G401 (cell line): ENCODE results near the gene SCAND1. TPM values are rescaled to one million over a fixed set of nuclear protein-coding genes. Genes with fewer than 3 reads are reported as not detected.
"Not testable (repeated sequence)": the region's sequence is repeated elsewhere in the genome, so short reads cannot be mapped to it uniquely, and the experiment has no call there.

Source experiments
- DNase-seq: peaks from one replicate; pipeline ENCODE4 v3.0.0-alpha.2; 2015; ENCODE audit warnings: low spot score
- in situ Hi-C: cut with HindIII; loops from 2 replicates; pipeline ENCODE4 v1.10.0; 2016; ENCODE audit warnings: low sequenced_read_pairs, mixed read lengths
- total RNA-seq: library from RNA; depleted of rRNA; stranded (reverse); fragments of >200 nt; shearing (Covaris generic); gene quantifications from 2 replicates; pipeline ENCODE4 v1.2.3, GENCODE V29; 2014; rRNA removed

The SCAND1 gene
- 83.0 and 147 TPM in 2 replicates for total RNA-seq

- peak; percentile 98 for DNase-seq
- in situ Hi-C loops: no loop called here
Observed at GRCh38 chr20:35954200-35954906, at the start of gene SCAND1. Gene SCAND1, minus strand, starts transcription at chr20:35954502. Its CDS starts 218 bp downstream, at chr20:35954284.

- in situ Hi-C loops: no loop called here
- DNase-seq: no peak
Observed at GRCh38 chr20:36004045-36004444, 49.7 kb upstream of the SCAND1 start.

DNA sequence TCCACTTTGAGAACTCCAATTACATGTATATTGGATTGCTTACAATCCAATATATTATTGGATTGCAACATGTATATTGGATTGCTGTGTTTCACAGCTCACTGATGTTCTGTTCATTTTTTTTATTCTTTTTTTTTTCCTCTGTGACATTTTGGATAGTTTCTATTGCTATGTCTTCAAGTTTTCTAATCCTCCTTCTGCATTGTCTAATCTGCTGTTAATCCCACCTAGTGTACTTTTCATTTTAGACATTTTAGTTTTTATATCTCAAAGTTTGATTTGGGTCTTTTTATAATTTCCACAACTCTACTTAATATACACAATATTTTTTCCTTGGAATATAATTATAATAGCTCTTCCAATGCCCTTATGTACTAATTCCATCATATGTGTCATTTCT is 48.6 kb upstream of the SCAND1 start:
- in situ Hi-C loops: no loop called here
- no peak for DNase-seq

- DNase-seq, in situ Hi-C loops: not testable (repeated sequence)
Observed at GRCh38 chr20:36001331-36001730, 47.0 kb upstream of the SCAND1 start.

- DNase-seq, in situ Hi-C loops: not testable (repeated sequence)
Observed at GRCh38 chr20:35996492-35996891, 42.2 kb upstream of the SCAND1 start.

GRCh38 chr20:35994994-35995453 is 40.7 kb upstream of the SCAND1 start:
- DNase-seq: peak; percentile 82
- in situ Hi-C loops: no loop called here

- in situ Hi-C loops: no loop called here
- DNase-seq: peak; percentile 81
Observed at GRCh38 chr20:35992713-35993335, 38.5 kb upstream of the SCAND1 start.

- in situ Hi-C loops: no loop called here
Observed at GRCh38 chr20:35991142-35991771, 37.0 kb upstream of the SCAND1 start.

DNA sequence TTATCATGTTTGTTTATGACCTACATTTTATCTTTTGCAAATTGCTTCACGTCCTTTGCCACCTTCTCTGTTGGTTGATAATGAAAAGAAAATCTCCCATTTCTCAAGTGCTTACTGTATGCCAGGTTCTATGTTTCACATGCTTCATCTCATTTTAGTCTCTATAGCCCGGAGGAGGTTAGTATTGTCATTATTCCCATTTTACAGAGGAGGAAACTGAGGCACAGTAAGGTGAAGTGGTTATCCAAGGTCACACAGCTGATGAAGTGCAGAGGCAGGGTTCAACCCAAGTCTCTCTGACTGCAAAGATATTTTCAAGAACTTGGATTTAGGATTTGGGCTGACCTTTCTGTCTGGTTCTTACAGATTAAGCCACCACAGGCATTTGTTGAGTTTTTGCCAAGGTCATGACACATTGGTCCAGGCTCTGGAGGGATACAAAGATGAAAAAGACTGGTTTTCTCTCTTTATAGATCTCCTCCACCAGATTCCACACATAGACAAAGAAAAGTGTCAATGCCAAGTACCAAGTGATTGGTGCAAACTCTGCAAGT is 34.7 kb upstream of the SCAND1 start:
- in situ Hi-C loops: no loop called here
- DNase-seq: no peak

More at GRCh38 chr20:35991142-35991771, 37.0 kb upstream of the SCAND1 start:
- DNase-seq: no peak

DNA sequence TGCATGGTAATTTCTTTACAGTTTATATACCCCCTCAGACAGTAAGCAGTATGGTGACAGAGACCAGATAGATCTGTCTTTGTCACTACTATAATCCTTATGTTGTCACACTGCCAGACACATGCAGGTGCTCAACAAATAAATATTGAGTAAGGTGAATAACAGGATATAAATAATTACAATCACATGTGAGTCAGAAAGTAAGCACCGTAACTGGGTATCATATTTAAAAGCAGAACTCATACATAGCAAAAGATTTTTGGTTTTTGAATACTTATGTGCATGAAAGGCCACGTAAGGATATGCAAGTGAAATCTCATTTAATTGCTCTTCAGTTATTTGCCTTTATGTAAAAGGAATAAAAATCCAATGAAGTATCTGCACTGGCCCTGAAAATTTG is 31.5 kb upstream of the SCAND1 start:
- in situ Hi-C loops: no loop called here
- DNase-seq: no peak

DNA sequence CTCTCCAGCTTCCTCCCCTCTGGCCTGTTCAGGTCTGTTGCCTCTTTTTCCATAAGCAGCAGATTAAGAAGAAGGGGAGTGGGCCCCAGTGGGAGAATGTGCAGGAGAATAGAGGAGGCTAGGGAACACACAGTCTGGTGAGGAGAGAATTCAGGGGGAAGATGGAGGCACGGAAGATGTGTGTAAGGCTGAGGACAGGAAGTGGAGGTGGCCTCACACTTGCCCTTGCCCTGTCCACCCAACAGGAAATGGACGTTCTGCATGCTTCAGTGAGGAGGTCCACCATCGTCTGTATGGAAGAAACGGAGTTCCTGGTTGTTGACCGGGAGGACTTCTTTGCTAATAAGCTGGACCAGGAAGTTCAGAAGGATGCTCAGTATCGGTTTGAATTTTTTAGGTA is 30.1 kb upstream of the SCAND1 start:
- no peak for DNase-seq
- in situ Hi-C loops: no loop called here

GRCh38 chr20:35981969-35982368 is 27.7 kb upstream of the SCAND1 start:
- DNase-seq: no peak
- in situ Hi-C loops: no loop called here

- in situ Hi-C loops: no loop called here
- DNase-seq: no peak
Observed at GRCh38 chr20:35979544-35979943, 25.2 kb upstream of the SCAND1 start.

DNA sequence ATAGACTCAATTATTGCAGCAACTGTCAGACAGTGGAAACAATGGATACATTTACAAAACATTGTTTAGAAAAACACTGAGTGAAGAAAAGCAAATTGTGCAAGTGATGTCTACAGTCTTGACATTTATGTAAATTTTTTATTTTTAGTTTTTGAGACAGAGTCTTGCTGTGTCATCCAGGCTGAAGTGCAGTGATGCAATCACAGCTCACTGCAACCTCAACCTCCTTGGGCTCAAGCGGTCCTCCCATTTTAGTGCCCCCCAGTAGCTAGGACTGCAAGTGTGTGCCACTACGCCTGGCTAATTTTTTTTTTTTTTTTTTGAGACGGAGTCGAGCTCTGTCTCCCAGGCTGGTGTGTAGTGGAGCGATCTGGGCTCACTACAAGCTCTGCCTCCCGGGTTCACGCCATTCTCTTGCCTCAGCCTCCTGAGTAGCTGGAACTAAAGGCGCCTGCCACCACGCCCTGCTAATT is 23.8 kb upstream of the SCAND1 start:
- in situ Hi-C loops: no loop called here
- DNase-seq: no peak

GRCh38 chr20:35975576-35976373 is 21.5 kb upstream of the SCAND1 start:
- in situ Hi-C loops: no loop called here
- DNase-seq: no peak

- in situ Hi-C loops: no loop called here
- no peak for DNase-seq
Observed at GRCh38 chr20:35974256-35974655, 20.0 kb upstream of the SCAND1 start.

DNA sequence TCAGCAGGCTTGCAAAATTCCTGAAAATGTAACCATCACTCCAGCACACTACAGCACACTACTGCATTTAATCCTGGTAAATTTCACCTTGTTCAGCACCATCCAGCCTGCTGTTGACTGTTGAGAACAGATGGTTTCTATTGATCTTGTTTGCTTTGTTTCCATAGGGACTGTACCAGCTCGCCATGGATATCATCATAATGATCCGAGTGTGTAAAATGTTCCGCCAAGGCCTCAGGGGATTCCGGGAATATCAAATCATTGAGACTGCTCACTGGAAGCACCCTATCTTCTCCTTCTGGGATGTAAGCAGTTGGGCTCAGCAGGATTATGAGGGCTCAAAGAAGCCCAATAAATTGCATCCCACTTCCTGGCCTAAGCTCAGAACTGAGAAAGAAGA is 18.2 kb upstream of the SCAND1 start:
- in situ Hi-C loops: no loop called here

GRCh38 chr20:35971981-35972380 is 17.7 kb upstream of the SCAND1 start:
- DNase-seq: no peak
- in situ Hi-C loops: no loop called here

More for the DNA sequence above, 18.2 kb upstream of the SCAND1 start:
- no peak for DNase-seq

DNA sequence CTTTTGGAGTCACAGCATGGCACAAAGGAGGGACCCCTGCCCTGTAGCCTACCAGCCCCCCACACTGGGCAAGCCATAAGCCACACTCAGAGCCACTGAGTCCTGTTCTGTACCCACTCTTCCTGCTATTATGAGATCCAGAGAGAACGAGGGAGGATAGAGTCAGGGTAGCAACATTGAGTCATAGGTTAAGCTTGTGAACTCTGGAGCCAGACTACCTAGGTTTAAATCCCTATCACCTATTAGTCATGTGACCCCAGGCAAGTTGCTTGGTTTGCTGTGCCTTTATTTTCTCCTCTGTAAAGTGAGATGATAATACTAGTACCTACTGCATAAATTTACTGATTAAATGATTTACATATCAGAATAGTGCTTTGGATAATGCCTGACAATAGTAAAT is 14.6 kb upstream of the SCAND1 start:
- no peak for DNase-seq
- in situ Hi-C loops: no loop called here
